CD4-positive, alpha-beta T cell treated with Interferon alpha-2 for 1 hour (primary cell): ENCODE data around the gene UGT1A9.

ENCODE experiments used
- DNase-seq, 2 donors: peaks; one replicate each; pipeline ENCODE4 v3.0.0-alpha.2; 2020 to 2022

The UGT1A9 gene

DNA sequence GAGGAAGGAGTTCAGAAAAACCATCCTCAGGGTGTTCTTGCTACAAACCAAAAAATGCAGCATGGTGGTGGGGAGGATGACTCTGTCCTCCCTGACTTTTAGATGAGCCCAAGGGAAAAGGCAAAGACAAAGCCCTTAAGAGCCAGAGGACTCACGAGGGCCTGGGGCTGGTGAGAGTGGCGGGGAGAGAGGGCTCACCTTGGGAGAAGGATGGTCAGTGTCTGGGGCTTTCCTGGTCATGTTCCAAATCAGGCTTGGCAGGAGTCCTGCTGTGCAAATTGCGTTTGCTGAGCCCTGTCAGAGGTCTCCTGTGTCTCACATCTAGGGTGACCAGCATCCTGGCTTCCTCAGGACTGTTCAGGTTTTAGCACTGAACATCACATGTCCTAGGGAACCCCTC is 93.1 kb downstream of the UGT1A9 start:
- no peak for DNase-seq

GRCh38 chr2:233766416-233766815 is 94.7 kb downstream of the UGT1A9 start:
- no peak for DNase-seq

DNA sequence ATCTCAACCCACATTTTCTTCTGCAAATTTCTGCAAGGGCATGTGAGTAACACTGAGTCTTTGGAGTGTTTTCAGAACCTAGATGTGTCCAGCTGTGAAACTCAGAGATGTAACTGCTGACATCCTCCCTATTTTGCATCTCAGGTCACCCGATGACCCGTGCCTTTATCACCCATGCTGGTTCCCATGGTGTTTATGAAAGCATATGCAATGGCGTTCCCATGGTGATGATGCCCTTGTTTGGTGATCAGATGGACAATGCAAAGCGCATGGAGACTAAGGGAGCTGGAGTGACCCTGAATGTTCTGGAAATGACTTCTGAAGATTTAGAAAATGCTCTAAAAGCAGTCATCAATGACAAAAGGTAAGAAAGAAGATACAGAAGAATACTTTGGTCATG is 96.4 kb downstream of the UGT1A9 start:
- no peak for DNase-seq

- DNase-seq: no peak
Observed at GRCh38 chr2:233769260-233769659, 97.6 kb downstream of the UGT1A9 start.

- DNase-seq: no peak
Observed at GRCh38 chr2:233772153-233772552, 100.5 kb downstream of the UGT1A9 start.

- no peak for DNase-seq
Observed at GRCh38 chr2:233772583-233772982, 100.9 kb downstream of the UGT1A9 start.

DNA sequence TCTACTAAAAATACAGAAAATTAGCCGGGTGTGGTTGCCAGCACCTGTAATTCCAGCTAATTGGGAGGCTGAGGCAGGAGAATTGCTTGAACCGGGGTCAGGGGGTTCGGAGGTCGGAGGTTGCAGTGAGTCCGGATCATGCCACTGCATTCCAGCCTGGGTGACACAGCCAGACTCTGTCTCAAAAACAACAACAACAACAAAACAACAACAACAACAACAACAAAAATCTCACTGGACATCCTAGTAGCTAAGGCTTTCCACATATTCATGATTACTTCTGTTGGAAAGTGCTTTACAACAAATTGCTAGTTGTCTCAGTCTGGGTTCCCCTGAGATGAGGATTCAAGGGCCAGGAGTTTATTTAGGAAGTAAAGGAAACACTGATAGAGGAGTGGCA is 102.2 kb downstream of the UGT1A9 start:
- DNase-seq: no peak

- no peak for DNase-seq
Observed at GRCh38 chr2:233775414-233775813, 103.7 kb downstream of the UGT1A9 start.

DNA sequence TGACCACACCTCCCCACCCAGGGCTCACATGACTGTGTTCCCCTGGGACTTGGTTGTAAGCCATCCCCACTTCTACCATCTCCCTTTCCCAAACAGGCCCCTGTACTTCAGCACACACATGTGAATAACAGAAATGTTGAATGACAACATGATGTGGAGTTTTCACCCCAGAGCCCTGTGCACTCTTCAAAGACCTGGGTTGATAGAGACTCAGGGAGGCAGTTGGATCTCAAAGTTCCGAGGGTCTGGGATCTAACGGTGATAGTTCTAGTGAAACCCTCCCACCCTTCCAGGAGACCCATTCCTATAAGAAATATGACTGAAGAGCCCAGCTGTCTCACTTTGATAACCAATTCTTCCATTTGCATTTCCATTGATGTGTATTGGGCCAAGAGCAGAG is 106.3 kb downstream of the UGT1A9 start, which contains the start of gene MROH2A:
Gene MROH2A (plus strand): TSS at position 301 of the 400 bp plus-strand sequence. CDS start 1,029 bp downstream, outside the sequence.
- no peak for DNase-seq

DNA sequence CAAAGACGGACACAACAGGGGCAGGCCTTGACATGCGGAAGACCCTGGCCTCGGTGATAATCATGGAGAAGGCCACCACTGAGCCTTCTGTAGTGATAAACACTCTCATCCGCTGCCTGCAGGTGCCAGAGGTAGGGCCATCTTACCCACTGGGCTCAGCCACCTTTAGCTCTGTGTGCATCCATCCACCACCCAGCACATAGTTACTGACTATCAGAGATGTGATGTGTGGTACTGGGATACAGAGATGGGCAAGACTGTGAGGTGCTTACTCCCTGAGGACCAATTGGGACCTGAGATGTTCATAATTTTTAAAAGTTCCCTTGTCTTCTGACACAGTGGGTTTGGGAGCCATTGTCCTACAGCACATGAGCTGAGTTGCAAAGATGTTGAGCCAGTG is 108.0 kb downstream of the UGT1A9 start:
- no peak for DNase-seq

- no peak for DNase-seq
Observed at GRCh38 chr2:233780771-233781170, 109.1 kb downstream of the UGT1A9 start.

- no peak for DNase-seq
Observed at GRCh38 chr2:233789554-233789953, 117.9 kb downstream of the UGT1A9 start.

- DNase-seq: no peak
Observed at GRCh38 chr2:233791151-233791882, 119.6 kb downstream of the UGT1A9 start.

DNA sequence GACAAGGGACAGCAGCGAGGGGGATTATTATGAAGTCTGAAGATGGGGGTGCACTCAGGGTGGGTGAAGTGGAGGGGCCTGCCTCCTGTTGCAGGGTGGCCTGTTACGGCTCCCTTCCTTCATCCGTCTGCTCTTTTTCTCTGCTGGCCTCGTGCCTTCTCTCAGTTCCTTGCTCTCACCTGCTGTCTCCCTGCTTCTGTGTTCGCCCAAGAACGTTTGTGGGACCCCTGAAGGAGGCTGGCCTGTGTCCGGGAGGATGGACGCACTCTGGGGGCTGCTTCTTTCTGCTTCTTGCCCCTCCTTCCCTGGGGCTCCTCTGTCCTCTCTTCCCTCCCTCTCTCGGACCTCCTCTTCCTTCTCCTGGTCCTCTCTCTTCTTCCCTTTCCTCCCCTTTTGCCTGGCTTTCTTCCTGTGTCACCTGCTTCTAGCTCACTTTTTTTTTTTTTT is 120.2 kb downstream of the UGT1A9 start:
- DNase-seq: no peak

- DNase-seq: no peak
Observed at GRCh38 chr2:233792720-233793119, 121.0 kb downstream of the UGT1A9 start.

- DNase-seq: no peak
Observed at GRCh38 chr2:233793465-233794127, 121.9 kb downstream of the UGT1A9 start.

- DNase-seq: no peak
Observed at GRCh38 chr2:233794128-233794658, 122.5 kb downstream of the UGT1A9 start.

DNA sequence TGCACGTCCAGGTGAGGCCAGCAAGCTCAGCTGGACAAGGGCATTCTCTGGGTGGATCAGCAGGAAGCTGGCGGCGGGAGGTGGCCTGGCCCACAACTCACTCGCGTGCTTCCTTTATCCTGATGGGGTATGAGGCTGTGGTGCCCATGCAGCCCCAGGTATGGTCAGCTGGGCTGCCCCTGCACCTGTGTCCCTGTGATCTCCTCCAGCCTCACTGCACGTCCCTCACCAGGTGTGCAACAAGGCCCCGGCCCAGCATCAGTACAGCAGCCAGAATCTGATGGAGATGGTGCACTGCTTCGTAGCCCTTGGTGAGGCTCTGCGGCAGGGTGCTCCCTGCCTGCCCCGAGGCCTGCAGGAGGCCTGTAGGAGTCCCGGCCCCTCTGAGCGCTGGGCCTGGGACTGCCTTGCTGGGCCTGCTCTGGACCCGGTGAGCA is 124.1 kb downstream of the UGT1A9 start:
- DNase-seq: no peak

DNA sequence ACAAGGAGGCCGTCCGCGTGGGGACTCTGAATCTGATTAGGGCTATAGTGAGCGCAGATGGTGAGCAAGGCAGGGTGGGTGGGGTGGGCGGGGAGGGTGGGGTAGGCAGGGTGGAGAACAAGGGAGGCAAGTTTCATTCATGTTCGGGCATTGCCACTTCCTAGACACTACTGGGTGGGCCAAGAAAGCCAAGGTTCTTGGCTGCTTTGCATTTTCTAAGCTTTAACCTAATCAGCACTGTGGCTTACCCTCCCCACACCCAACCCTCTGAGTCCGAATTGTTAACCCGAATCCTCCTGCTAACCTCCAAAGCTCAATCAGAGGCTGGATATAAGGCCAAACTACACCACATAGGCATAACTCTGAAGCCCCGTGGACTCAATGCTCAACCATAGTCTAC is 124.6 kb downstream of the UGT1A9 start:
- DNase-seq: no peak

GRCh38 chr2:233798335-233799086 is 126.8 kb downstream of the UGT1A9 start:
- DNase-seq: no peak

DNA sequence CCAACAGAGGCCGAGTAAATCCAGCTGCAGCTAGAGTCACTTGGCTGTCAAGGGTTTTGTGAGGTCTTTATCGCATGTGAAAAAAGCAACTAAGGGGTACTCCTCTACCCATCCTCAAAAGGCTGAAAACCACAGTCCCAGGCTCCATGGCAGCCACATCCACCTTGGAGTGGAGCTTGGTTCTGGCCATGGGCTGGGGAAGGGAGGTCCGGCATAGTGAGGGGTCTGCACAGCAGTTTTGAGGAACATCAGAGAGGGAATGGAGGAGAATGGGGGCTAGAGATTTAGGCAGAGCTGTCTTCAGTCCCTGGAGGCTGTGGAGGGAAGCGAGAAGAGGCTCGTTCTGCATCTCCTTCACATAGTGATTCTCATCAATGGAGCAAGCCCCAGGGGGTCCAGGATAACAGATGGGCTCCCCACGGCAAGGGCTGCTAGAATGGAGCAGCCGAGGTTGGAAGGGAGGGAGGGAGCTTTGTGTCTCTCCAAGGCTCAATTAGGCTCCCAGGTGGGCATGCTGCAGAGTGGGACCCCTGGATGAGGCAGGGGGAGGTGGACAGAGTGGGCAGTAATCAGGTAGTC is 127.5 kb downstream of the UGT1A9 start:
- no peak for DNase-seq

GRCh38 chr2:233799716-233800115 is 128.0 kb downstream of the UGT1A9 start:
- DNase-seq: no peak

GRCh38 chr2:233800208-233800607 is 128.5 kb downstream of the UGT1A9 start:
- DNase-seq: no peak
